Dedifferentiated amniotic fluid mesenchymal stem cell (primary cell): ENCODE data around the gene ARHGAP40.
"Not testable (repeated sequence)": the region's sequence is repeated elsewhere in the genome, so short reads cannot be mapped to it uniquely, and the experiment has no call there.

ENCODE experiments used
- DNase-seq: peaks from one replicate; pipeline ENCODE4 v3.0.0-alpha.2; 2016; ENCODE audit errors: extremely low spot score

The ARHGAP40 gene

GRCh38 chr20:38588303-38588702 lies 13.3 kb upstream of the ARHGAP40 start:
- DNase-seq = no peak

- DNase-seq = no peak
Observed at GRCh38 chr20:38589351-38589750, 12.3 kb upstream of the ARHGAP40 start.

- DNase-seq = no peak
Observed at GRCh38 chr20:38589967-38590675, 11.5 kb upstream of the ARHGAP40 start.

GRCh38 chr20:38590676-38591473 lies 10.7 kb upstream of the ARHGAP40 start:
- no peak for DNase-seq

- DNase-seq = no peak
Observed at GRCh38 chr20:38591474-38592410, 9.9 kb upstream of the ARHGAP40 start.

GRCh38 chr20:38592411-38592790 lies 9.2 kb upstream of the ARHGAP40 start:
- not testable (repeated sequence) for DNase-seq

GRCh38 chr20:38594281-38594680 lies 7.3 kb upstream of the ARHGAP40 start:
- not testable (repeated sequence) for DNase-seq

GRCh38 chr20:38595886-38596285 lies 5.7 kb upstream of the ARHGAP40 start:
- not testable (repeated sequence) for DNase-seq

GRCh38 chr20:38599410-38599882 lies 2.2 kb upstream of the ARHGAP40 start:
- no peak for DNase-seq

GRCh38 chr20:38600057-38600456 lies 1.6 kb upstream of the ARHGAP40 start:
- DNase-seq = no peak

GRCh38 chr20:38602185-38602581 lies 574 bp downstream of the ARHGAP40 start:
- DNase-seq = no peak

- DNase-seq = no peak
Observed at GRCh38 chr20:38603286-38603685, 1.7 kb downstream of the ARHGAP40 start.

- no peak for DNase-seq
Observed at GRCh38 chr20:38604873-38605303, 3.3 kb downstream of the ARHGAP40 start.

- DNase-seq = no peak
Observed at GRCh38 chr20:38607351-38607750, 5.7 kb downstream of the ARHGAP40 start.

GRCh38 chr20:38608188-38608587 lies 6.6 kb downstream of the ARHGAP40 start:
- DNase-seq = no peak

GRCh38 chr20:38609815-38610214 lies 8.2 kb downstream of the ARHGAP40 start:
- no peak for DNase-seq

GRCh38 chr20:38610521-38610920 lies 8.9 kb downstream of the ARHGAP40 start:
- DNase-seq = no peak

- no peak for DNase-seq
Observed at GRCh38 chr20:38612751-38613515, 11.3 kb downstream of the ARHGAP40 start.

- DNase-seq = no peak
Observed at GRCh38 chr20:38615283-38615682, 13.7 kb downstream of the ARHGAP40 start.

GRCh38 chr20:38616457-38616856 lies 14.8 kb downstream of the ARHGAP40 start:
- DNase-seq = no peak
